CD4-positive, alpha-beta memory T cell (primary cell): Measurements from ENCODE around the gene ARL8A. TPM values are rescaled to one million over a fixed set of nuclear protein-coding genes. Genes with fewer than 3 reads are reported as not detected.

Experiments used
- CTCF ChIA-PET: fragments of 350-600 bp; sonication (Branson Sonifier 250); formaldehyde crosslinking; loops from one replicate; lab custom pipeline; 2021; ENCODE audit warnings: inconsistent platforms; ENCODE audit not compliant: partially characterized antibody; lab: Charles Lee
- POLR2A ChIA-PET: fragments of 350-600 bp; sonication (Branson Sonifier 250); formaldehyde crosslinking; loops from one replicate; lab custom pipeline; 2021; ENCODE audit not compliant: partially characterized antibody; lab: Charles Lee
- DNase-seq, 5 donors: peaks; one replicate each; pipeline versions ENCODE4 v3.0.0 to v3.0.0-alpha.2; 2020 to 2022; ENCODE audit warnings: mixed read lengths in 1 of 5
- H3K27ac ChIP-seq: one replicate; pipeline ENCODE4 v1.7.0; 2013; ENCODE audit warnings: low read depth, low read length
- H3K27me3 ChIP-seq: 2 replicates; pipeline ENCODE4 v1.7.0; 2013; ENCODE audit warnings: mild to moderate bottlenecking, low read length, moderate library complexity; ENCODE audit not compliant: insufficient read depth
- H3K36me3 ChIP-seq: 2 replicates; pipeline ENCODE4 v1.7.0; 2013; ENCODE audit warnings: mild to moderate bottlenecking, low read length, moderate library complexity; ENCODE audit not compliant: insufficient read depth
- H3K4me1 ChIP-seq: 2 replicates; pipeline ENCODE4 v1.7.0; 2013; ENCODE audit warnings: mild to moderate bottlenecking, low read length, moderate library complexity; ENCODE audit not compliant: insufficient read depth
- H3K4me3 ChIP-seq, 2 donors: one replicate each; pipeline ENCODE4 v1.7.0; 2013; ENCODE audit warnings: low read length in 2 of 2, mild to moderate bottlenecking in 1 of 2
- H3K9me3 ChIP-seq, 2 donors: one replicate each; pipeline ENCODE4 v1.7.0; 2013; ENCODE audit warnings: low read length in 2 of 2, control low read depth in 1 of 2; ENCODE audit not compliant: control insufficient read depth in 1 of 2
- H3K27ac Mint-ChIP-seq, 7 donors: one replicate each; pipeline ENCODE4 v1.8.0; 2020 to 2021; ENCODE audit warnings: mixed read lengths in 7 of 7, mild to moderate bottlenecking in 6 of 7, inconsistent platforms in 3 of 7, moderate library complexity in 3 of 7
- H3K27me3 Mint-ChIP-seq, 2 donors: one replicate each; pipeline ENCODE4 v1.8.0; 2020 to 2021; ENCODE audit warnings: mixed read lengths in 2 of 2
- H3K36me3 Mint-ChIP-seq, 2 donors: one replicate each; pipeline ENCODE4 v1.8.0; 2020 to 2021; ENCODE audit warnings: mixed read lengths in 2 of 2, inconsistent platforms in 1 of 2, mild to moderate bottlenecking in 1 of 2
- H3K4me1 Mint-ChIP-seq, 4 donors: one replicate each; pipeline ENCODE4 v1.8.0; 2020 to 2021; ENCODE audit warnings: mixed read lengths in 4 of 4, mild to moderate bottlenecking in 1 of 4
- H3K4me3 Mint-ChIP-seq, 8 donors: one replicate each; pipeline ENCODE4 v1.8.0; 2020 to 2021; ENCODE audit warnings: mixed read lengths in 8 of 8, mild to moderate bottlenecking in 7 of 8, moderate library complexity in 6 of 8, inconsistent platforms in 3 of 8
- H3K9me3 Mint-ChIP-seq, 8 donors: one replicate each; pipeline ENCODE4 v1.8.0; 2020 to 2021; ENCODE audit warnings: mixed read lengths in 8 of 8, mild to moderate bottlenecking in 5 of 8, inconsistent platforms in 3 of 8, moderate library complexity in 1 of 8
- intact Hi-C: fragments of 100-400 bp; cut with micrococcal nuclease; formaldehyde crosslinking; loops from one replicate; pipeline ENCODE4 v1.15.1; 2023
- polyA plus RNA-seq, 2 donors: library from polyadenylated mRNA; unstranded; fragments of 300-500 nt; fragmentation: Illumina TruSeq; gene quantifications; one replicate each; pipeline ENCODE4 v1.2.3, GENCODE V29; 2021
- total RNA-seq, 2 experiments: library from RNA; stranded (reverse); gene quantifications; one replicate each; pipeline ENCODE4 v1.2.3, GENCODE V29; 2021

The ARL8A gene
- total and polyA plus RNA-seq, 4 experiments from 2014 or later = 7.1 to 55.0 (median 29.4) TPM

DNA sequence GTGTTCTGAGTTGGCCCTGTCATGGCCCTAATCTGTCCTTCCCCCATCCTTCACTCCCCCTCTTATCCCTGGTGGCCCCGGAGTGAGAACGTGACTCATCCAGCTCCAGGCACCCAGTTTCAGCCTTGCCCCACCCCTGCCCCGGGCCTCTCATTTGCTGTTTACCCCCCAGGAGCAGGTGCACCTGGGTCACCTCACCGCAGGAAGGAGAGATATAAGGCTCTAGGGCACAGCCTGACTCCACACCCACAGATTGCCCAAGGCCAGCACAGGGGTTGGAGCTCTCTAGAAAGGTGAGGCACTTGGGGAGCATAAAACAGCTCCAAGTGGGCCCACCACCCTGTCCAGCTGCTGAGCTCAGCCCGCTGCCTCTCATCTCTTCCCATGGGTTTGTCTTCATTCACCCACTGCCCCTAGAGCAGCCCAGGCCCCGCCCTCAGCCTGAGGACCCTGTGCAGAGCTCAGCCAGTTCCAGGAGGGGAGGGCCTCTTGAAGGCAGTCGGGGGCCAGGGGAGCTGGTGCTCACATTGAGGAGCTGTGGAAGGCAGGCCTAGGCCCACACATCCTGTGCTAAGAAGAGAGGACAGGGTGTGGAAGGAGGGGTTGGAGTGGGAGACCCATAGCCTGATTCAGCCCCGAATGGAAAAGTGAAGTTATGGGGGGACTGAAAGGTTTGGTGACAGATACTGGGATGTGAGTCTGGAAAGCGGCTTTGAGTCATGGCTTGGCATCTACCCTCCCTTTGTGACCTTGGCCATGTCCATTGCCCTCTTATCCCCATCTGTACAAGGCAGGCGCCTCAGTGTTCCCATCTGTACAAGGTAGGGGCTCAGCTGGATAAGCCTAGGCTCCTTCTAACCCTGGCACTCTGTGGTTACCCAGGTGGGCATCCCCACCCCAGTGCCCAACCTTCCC lies 37.9 kb downstream of the ARL8A start:
- Mint-ChIP-seq H3K27me3 (no peaks in the 10 kb centered on the region), H3K36me3 (no peaks in the 10 kb centered on the region), H3K4me1 (no peaks in the 10 kb centered on the region), H3K9me3 (no peaks in the 10 kb centered on the region), H3K27ac (no peak overlapping the region), H3K4me3 (no peak overlapping the region)
- H3K4me1 ChIP-seq = no peaks in the 10 kb centered on the region
- intact Hi-C loops = no loop called here
- no peaks in the 10 kb centered on the region for H3K9me3 ChIP-seq
- no peak for DNase-seq
- H3K4me3 ChIP-seq = no peak overlapping the region
- ChIA-PET CTCF (interaction anchor here (1.2 kb wide), 1 partner anchor 87 kb away, joined by 3 read pairs; the partner anchor contains the start of gene LGR6), POLR2A (no interaction called here)
- H3K27me3 ChIP-seq = no peaks in the 10 kb centered on the region
- no peak overlapping the region for H3K27ac ChIP-seq
- no peaks in the 10 kb centered on the region for H3K36me3 ChIP-seq

DNA sequence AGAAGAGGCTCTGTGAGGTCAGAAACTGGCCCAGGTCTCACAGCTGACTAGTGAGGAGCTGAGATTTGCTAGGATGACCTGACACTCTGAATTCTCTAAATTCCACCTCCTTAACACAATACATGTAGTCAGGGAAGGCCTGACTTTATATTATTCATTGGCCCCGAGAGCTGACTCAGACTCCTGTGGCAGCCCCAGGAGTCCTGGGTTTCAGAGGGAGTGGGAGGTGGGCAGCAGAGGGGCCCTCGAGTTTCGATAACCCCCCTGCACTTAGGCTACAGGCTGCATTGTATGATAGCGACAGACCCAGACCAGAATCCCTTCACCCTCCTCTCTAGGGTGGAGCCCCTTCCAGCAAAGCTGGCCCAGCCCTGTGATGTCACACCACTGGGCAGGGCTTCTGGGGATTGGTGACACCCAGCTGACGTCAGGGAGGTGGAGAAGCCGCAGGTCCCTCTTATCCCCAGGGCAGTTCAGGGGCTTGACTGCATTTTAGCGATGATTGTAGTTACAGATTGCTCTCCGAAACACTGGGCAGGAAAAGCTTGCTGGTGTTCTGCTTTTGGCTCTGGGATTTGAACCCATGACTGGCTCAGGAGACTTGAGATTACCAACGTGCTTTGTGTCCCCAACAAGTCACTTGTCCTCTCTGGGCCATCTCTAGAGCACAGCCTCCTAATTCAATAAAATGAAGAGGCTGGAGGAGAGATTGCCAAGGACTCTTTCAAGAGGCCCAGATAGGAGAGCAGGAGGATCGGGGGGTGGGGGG lies 38.8 kb downstream of the ARL8A start:
- H3K9me3 Mint-ChIP-seq = no peaks in the 10 kb centered on the region
- CTCF ChIA-PET = interaction anchor here (0.7 to 1.2 kb wide), 2 partner anchors 87 to 193 kb away, joined by 3 read pairs; partner anchors contain the start of gene LGR6
- H3K27me3 Mint-ChIP-seq = no peaks in the 10 kb centered on the region
- H3K4me1 Mint-ChIP-seq = no peaks in the 10 kb centered on the region
- no peaks in the 10 kb centered on the region for H3K9me3 ChIP-seq
- peak overlapping the region in 1 of 7 donors; percentile 4 for H3K27ac Mint-ChIP-seq
- no peak overlapping the region for H3K27ac ChIP-seq
- no peak overlapping the region for H3K4me3 Mint-ChIP-seq
- no peaks in the 10 kb centered on the region for H3K27me3 ChIP-seq
- no peaks in the 10 kb centered on the region for H3K4me1 ChIP-seq
- intact Hi-C loops = no loop called here
- H3K4me3 ChIP-seq = no peak overlapping the region
- H3K36me3 ChIP-seq = no peaks in the 10 kb centered on the region
- no peak for DNase-seq
- no peaks in the 10 kb centered on the region for H3K36me3 Mint-ChIP-seq
- POLR2A ChIA-PET = no interaction called here

DNA sequence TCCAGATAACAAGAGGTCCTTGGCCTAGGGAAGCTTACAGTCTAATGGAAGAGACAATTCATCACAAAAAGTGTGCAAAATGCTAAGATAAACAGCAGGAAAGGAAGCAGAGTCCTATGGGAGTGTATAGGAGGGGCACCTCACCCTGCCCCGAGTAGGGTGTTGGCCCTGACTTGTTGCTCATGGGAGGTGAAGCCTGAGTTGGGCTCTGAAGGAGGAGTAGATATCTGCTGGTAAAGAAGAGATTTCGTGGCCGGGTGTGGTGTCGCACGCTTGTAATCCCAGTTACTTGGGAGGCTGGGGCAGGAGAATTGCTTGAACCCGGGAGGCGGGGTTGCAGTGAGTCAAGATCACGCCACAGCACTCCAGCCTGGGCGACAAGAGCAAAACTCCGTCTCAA lies 40.5 kb downstream of the ARL8A start:
- H3K4me1 ChIP-seq = no peaks in the 10 kb centered on the region
- no peaks in the 10 kb centered on the region for H3K36me3 ChIP-seq
- H3K9me3 Mint-ChIP-seq = no peaks in the 10 kb centered on the region
- no peaks in the 10 kb centered on the region for H3K27me3 Mint-ChIP-seq
- intact Hi-C loops = no loop called here
- DNase-seq = no peak
- H3K4me3 Mint-ChIP-seq = no peak overlapping the region
- no peaks in the 10 kb centered on the region for H3K27me3 ChIP-seq
- H3K27ac ChIP-seq = no peak overlapping the region
- CTCF ChIA-PET = no interaction called here
- H3K9me3 ChIP-seq = no peaks in the 10 kb centered on the region
- POLR2A ChIA-PET = no interaction called here
- no peak overlapping the region for H3K4me3 ChIP-seq
- no peaks in the 10 kb centered on the region for H3K36me3 Mint-ChIP-seq
- no peak overlapping the region for H3K27ac Mint-ChIP-seq
- no peaks in the 10 kb centered on the region for H3K4me1 Mint-ChIP-seq

DNA sequence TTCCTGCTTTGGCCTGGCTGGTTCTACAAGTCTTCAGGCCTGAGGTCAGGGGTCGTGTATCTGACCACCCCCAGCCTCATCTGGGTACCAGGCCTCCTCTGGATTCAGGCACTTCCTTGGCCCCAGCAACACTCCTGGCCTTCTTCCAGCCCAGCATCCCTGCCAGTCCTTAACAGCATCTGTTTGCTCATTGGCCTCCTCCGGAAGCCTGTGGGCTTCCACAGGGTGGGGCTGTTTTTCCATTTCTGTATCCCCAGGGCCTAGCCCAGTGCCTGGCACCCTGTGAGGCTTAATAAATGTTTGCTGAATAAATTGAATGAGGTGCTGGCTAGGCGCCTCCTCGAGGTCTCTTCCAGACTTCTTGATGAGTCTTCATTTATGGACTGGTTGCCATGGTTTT lies 43.4 kb downstream of the ARL8A start:
- Histone ChIP-seq H3K27ac (no peak overlapping the region), H3K4me3 (no peak overlapping the region), H3K36me3 (no peaks in the 10 kb centered on the region), H3K4me1 (no peaks in the 10 kb centered on the region), H3K9me3 (no peaks in the 10 kb centered on the region), H3K27me3 (no peaks in the 10 kb centered on the region)
- Mint-ChIP-seq H3K4me1 (no peaks in the 10 kb centered on the region), H3K27me3 (peaks cover 0 to 3% of the 10 kb centered on the region in 2 donors), H3K9me3 (no peaks in the 10 kb centered on the region), H3K27ac (no peak overlapping the region), H3K36me3 (no peaks in the 10 kb centered on the region), H3K4me3 (no peak overlapping the region)
- CTCF ChIA-PET = no interaction called here
- POLR2A ChIA-PET = no interaction called here
- DNase-seq = no peak
- intact Hi-C loops = no loop called here

DNA sequence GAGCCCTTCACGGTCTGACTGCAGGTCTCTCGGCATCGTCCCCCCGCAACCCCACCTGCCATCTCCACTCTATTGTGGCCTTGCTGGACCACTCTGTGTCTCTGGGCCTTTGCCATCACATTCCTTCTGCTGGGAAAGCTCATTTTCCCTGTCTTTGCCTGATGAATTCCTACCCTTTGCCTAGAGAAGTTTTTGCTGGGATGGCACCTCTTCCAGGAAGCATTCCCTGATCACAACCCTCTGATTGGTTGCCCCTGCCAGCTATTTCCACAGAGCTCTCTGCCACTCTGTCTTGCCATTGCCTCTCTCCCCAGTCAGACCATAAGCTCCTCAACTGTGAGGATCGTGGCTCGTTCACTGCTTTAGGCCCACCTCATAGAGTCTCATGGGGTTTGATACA lies 50.7 kb downstream of the ARL8A start:
- POLR2A ChIA-PET = no interaction called here
- peaks cover 2 to 10% of the 10 kb centered on the region in 2 donors for H3K27me3 Mint-ChIP-seq
- Histone ChIP-seq H3K27ac (no peak overlapping the region), H3K4me3 (no peak overlapping the region), H3K27me3 (no peaks in the 10 kb centered on the region), H3K9me3 (no peaks in the 10 kb centered on the region), H3K36me3 (no peaks in the 10 kb centered on the region), H3K4me1 (no peaks in the 10 kb centered on the region)
- DNase-seq = no peak
- no peak overlapping the region for H3K4me3 Mint-ChIP-seq
- no peak overlapping the region for H3K27ac Mint-ChIP-seq
- H3K9me3 Mint-ChIP-seq = no peaks in the 10 kb centered on the region
- no peaks in the 10 kb centered on the region for H3K36me3 Mint-ChIP-seq
- intact Hi-C loops = no loop called here
- CTCF ChIA-PET = interaction anchor here (0.5 kb wide), 1 partner anchor 54 kb away, joined by 3 read pairs; no protein-coding TSS in a partner anchor
- no peaks in the 10 kb centered on the region for H3K4me1 Mint-ChIP-seq

DNA sequence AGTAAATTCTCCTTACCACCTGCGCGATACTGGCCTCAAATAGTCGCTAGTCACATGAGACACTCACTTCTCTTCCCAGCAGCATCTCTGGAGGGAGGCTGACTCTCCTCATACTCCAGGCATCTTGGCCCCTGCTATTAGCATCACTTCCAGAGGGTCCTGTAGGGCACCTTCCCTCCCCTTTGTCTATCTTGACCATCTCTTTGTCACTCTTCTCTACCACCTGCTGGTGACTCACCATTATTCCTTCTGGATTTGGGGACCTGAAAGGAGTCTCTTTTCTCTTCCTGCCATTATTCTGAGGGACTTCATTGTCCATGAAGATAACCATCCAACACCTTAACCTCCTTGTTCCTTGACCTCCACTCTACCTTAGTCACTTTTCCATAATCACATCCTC lies 53.5 kb downstream of the ARL8A start:
- no peak for DNase-seq
- ChIA-PET POLR2A (no interaction called here), CTCF (no interaction called here)
- Mint-ChIP-seq H3K27me3 (peaks cover 2 to 8% of the 10 kb centered on the region in 2 donors), H3K4me1 (no peaks in the 10 kb centered on the region), H3K27ac (no peak overlapping the region), H3K9me3 (no peaks in the 10 kb centered on the region), H3K36me3 (no peaks in the 10 kb centered on the region), H3K4me3 (peak overlapping the region in 1 of 8 donors; percentile 46)
- H3K4me1 ChIP-seq = no peaks in the 10 kb centered on the region
- H3K27me3 ChIP-seq = no peaks in the 10 kb centered on the region
- no peaks in the 10 kb centered on the region for H3K9me3 ChIP-seq
- intact Hi-C loops = no loop called here
- no peaks in the 10 kb centered on the region for H3K36me3 ChIP-seq
- no peak overlapping the region for H3K27ac ChIP-seq
- no peak overlapping the region for H3K4me3 ChIP-seq

DNA sequence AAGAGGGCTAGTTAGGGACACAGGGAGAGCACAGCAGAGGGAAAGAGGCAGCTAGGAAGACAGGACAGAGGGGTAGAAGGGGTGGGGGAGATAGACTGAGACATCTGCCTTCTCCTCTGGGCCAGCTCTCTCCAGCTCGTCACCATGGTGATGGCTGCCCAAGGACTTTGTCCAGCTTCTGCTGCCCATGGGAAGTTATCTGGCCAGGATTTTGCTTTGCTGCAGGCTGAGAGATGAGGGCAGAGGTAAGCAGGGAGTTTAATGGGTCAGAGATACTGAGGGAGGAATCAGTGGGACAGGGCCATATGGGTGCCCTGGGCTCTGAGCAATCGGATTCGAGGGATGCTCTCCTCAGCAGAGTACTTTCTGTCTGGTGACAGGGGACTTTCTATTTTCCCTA lies 56.3 kb downstream of the ARL8A start:
- no peak for DNase-seq
- no peaks in the 10 kb centered on the region for H3K4me1 ChIP-seq
- no peaks in the 10 kb centered on the region for H3K9me3 ChIP-seq
- ChIA-PET POLR2A (no interaction called here), CTCF (no interaction called here)
- H3K27ac ChIP-seq = no peak overlapping the region
- H3K36me3 Mint-ChIP-seq = no peaks in the 10 kb centered on the region
- no peaks in the 10 kb centered on the region for H3K36me3 ChIP-seq
- peaks cover 1 to 4% of the 10 kb centered on the region in 2 donors for H3K27me3 Mint-ChIP-seq
- no peaks in the 10 kb centered on the region for H3K9me3 Mint-ChIP-seq
- H3K4me1 Mint-ChIP-seq = no peaks in the 10 kb centered on the region
- intact Hi-C loops = no loop called here
- H3K27ac Mint-ChIP-seq = no peak overlapping the region
- H3K4me3 ChIP-seq = no peak overlapping the region
- no peak overlapping the region for H3K4me3 Mint-ChIP-seq
- H3K27me3 ChIP-seq = no peaks in the 10 kb centered on the region
